Measurements from ENCODE around the gene COA8. TPM values are rescaled to one million over a fixed set of nuclear protein-coding genes. Genes with fewer than 3 reads are reported as not detected.

COA8 gene
- polyA plus RNA-seq, 1 of the 3 experiments (the other 2 are of a cell fraction) = 25.2 TPM

DNA sequence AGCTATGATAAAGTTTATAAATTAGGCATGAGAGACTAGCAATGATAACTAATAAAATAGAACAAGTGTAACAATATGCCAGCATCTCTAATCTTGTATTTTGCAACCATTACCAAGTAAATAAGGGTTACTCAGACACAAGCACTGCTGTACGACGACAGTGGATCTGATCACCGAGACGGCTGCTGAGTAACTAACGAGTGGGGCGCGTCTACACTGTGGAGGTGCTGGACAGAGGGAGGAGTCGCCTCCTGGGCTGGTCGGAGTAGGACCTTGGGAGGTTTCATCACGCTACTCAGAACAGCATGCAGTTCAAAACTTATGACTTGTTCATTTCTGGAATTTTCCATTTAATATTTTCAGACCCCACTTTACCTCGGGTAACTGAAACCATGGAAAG, 18.4 kb downstream of the COA8 start:
- peaks cover 8 to 10% of the 10 kb centered on the region in 2 experiments; a peak in 3 of 4 replicates for H3K4me1 ChIP-seq (ENCODE audit: control insufficient read depth in 1 of 2, insufficient read depth in 2 of 2, low read depth in 1 of 2, low read length in 1 of 2)
- H2AFZ ChIP-seq (ENCODE audit: low read depth) = no peak overlapping the region
- peaks cover 11 to 30% of the 10 kb centered on the region in 2 experiments for H3K36me3 ChIP-seq (replicated peaks in 1 of 2; ENCODE audit: control insufficient read depth in 1 of 2, insufficient read depth in 2 of 2, low read length in 1 of 2)
- H3K4me3 ChIP-seq (ENCODE audit: low read depth in 2 of 2, low read length in 1 of 2) = no peak overlapping the region
- H3K9ac ChIP-seq = no peak overlapping the region
- H3K4me2 ChIP-seq = no peak overlapping the region
- no peaks in the 10 kb centered on the region; the same call in 1 of the 2 replicates for H4K20me1 ChIP-seq (ENCODE audit: insufficient read depth)
- POLR2A ChIA-PET = no interaction called here
- no peak overlapping the region for H3K27ac ChIP-seq (ENCODE audit: low read depth in 2 of 2, low read length in 1 of 2)
- CTCF ChIA-PET = interaction anchor here (0.6 kb wide), 1 partner anchor 8 kb away, joined by 3 read pairs; no protein-coding TSS in a partner anchor
- H3F3A ChIP-seq (replicated peaks; ENCODE audit: insufficient read depth) = peaks cover 12% of the 10 kb centered on the region
- 92% methylated on average over 11 of the region's 11 CpGs for WGBS (ENCODE audit: low lambda C conversion rate)
- no peak for DNase-seq
- H3K79me2 ChIP-seq (ENCODE audit: insufficient read depth) = peaks cover 60% of the 10 kb centered on the region
- no peaks in the 10 kb centered on the region for H3K9me3 ChIP-seq
- H3K27me3 ChIP-seq (ENCODE audit: insufficient read depth) = no peaks in the 10 kb centered on the region
- H3K9me2 ChIP-seq = no peaks in the 10 kb centered on the region
- TF ChIP-seq NFIC (IDR thresholded peaks at IDR 0.05; ENCODE audit: borderline replicate concordance) = no peak

DNA sequence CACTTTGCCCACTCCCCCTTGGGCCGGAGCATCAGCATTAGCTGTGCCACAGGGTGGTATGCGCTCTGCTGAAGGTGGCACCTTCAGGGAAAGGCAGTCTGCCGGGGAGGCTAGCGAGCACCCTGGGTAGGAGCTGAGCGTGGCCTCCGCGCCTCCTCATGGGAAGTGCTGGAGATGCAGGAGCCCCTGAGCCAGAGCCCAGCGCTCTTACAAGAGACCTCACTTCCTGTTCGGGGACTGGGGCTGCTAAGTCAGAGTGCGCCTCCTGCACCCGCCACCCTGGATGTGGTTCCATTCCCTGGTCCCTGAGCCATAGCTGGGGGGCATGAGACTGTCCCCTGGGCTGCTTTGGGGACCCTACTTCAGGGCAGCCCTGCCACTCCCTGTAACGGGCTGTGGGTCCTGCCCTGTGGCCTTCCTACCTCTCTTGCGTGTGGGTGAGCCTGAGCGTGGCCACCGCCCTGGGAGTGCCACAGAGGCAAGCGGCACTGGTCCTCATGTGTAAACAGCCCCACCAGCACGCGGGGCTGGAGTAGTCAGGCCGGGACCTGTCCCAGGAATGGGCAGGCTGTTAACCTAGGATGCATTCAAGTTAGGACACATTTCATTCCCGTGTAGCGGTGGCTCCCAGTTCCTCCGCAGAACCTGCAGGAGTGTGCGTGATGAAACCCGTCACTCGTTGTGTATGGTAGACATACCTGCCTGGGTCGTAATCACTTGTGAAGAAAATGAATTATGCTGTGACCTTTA, 19.4 kb downstream of the COA8 start:
- no peaks in the 10 kb centered on the region; the same call in 1 of the 2 replicates for H4K20me1 ChIP-seq (ENCODE audit: insufficient read depth)
- ChIA-PET POLR2A (no interaction called here), CTCF (no interaction called here)
- DNase-seq = no peak
- WGBS (ENCODE audit: low lambda C conversion rate) = 95% methylated on average over 15 of the region's 26 CpGs
- no peak overlapping the region for H3K4me3 ChIP-seq (ENCODE audit: low read depth in 2 of 2, low read length in 1 of 2)
- peaks cover 1 to 2% of the 10 kb centered on the region in 2 experiments; a peak in 2 of 4 replicates for H3K4me1 ChIP-seq (ENCODE audit: control insufficient read depth in 1 of 2, insufficient read depth in 2 of 2, low read depth in 1 of 2, low read length in 1 of 2)
- H3F3A ChIP-seq (replicated peaks; ENCODE audit: insufficient read depth) = peaks cover 11% of the 10 kb centered on the region
- no peak overlapping the region for H3K27ac ChIP-seq (ENCODE audit: low read depth in 2 of 2, low read length in 1 of 2)
- no peaks in the 10 kb centered on the region for H3K9me3 ChIP-seq
- H3K36me3 ChIP-seq (replicated peaks in 1 of 2; ENCODE audit: control insufficient read depth in 1 of 2, insufficient read depth in 2 of 2, low read length in 1 of 2) = peaks cover 11 to 30% of the 10 kb centered on the region in 2 experiments
- no peaks in the 10 kb centered on the region for H3K9me2 ChIP-seq
- no peaks in the 10 kb centered on the region for H3K27me3 ChIP-seq (ENCODE audit: insufficient read depth)
- H3K79me2 ChIP-seq (ENCODE audit: insufficient read depth) = peaks cover 58% of the 10 kb centered on the region
- no peak overlapping the region for H2AFZ ChIP-seq (ENCODE audit: low read depth)
- no peak overlapping the region for H3K4me2 ChIP-seq
- no peak overlapping the region for H3K9ac ChIP-seq
- TF ChIP-seq RFX5 (IDR thresholded peaks at IDR 0.05; ENCODE audit: low read length) (no peak), RXRA (IDR thresholded peaks at IDR 0.05; ENCODE audit: borderline replicate concordance, low read depth) (no peak), NFIC (IDR thresholded peaks at IDR 0.05; ENCODE audit: borderline replicate concordance) (no peak), FOSL2 (IDR thresholded peaks at IDR 0.05; ENCODE audit: borderline replicate concordance, low read depth) (no peak), GATA2 (CRISPR knock-in tag; IDR thresholded peaks at IDR 0.05) (no peak), CHD2 (IDR thresholded peaks at IDR 0.05; ENCODE audit: low read length, partially characterized antibody) (no peak), TCF12 (IDR thresholded peaks at IDR 0.05) (no peak), SMC3 (IDR thresholded peaks at IDR 0.05; ENCODE audit: low read depth, low read length) (no peak), RCOR1 (IDR thresholded peaks at IDR 0.05; ENCODE audit: low read length) (no peak), JUND (IDR thresholded peaks at IDR 0.05) (no peak), MEF2A (IDR thresholded peaks at IDR 0.05; ENCODE audit: borderline replicate concordance, low read depth) (no peak), FOXJ3 (CRISPR knock-in tag; IDR thresholded peaks at IDR 0.05) (no peak), NRF1 (IDR thresholded peaks at IDR 0.05; ENCODE audit: low read depth, low read length) (no peak), GABPA (IDR thresholded peaks at IDR 0.05; ENCODE audit: low read depth) (no peak)
- TF ChIP-seq, protein P1, sequence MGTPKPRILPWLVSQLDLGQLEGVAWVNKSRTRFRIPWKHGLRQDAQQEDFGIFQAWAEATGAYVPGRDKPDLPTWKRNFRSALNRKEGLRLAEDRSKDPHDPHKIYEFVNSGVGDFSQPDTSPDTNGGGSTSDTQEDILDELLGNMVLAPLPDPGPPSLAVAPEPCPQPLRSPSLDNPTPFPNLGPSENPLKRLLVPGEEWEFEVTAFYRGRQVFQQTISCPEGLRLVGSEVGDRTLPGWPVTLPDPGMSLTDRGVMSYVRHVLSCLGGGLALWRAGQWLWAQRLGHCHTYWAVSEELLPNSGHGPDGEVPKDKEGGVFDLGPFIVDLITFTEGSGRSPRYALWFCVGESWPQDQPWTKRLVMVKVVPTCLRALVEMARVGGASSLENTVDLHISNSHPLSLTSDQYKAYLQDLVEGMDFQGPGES (IDR thresholded peaks at IDR 0.05; ENCODE audit: low read depth, low read length) = no peak
- TF ChIP-seq, protein P2, sequence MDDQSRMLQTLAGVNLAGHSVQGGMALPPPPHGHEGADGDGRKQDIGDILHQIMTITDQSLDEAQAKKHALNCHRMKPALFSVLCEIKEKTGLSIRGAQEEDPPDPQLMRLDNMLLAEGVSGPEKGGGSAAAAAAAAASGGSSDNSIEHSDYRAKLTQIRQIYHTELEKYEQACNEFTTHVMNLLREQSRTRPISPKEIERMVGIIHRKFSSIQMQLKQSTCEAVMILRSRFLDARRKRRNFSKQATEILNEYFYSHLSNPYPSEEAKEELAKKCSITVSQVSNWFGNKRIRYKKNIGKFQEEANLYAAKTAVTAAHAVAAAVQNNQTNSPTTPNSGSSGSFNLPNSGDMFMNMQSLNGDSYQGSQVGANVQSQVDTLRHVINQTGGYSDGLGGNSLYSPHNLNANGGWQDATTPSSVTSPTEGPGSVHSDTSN (IDR thresholded peaks at IDR 0.05) = no peak
- TF ChIP-seq, protein P3, sequence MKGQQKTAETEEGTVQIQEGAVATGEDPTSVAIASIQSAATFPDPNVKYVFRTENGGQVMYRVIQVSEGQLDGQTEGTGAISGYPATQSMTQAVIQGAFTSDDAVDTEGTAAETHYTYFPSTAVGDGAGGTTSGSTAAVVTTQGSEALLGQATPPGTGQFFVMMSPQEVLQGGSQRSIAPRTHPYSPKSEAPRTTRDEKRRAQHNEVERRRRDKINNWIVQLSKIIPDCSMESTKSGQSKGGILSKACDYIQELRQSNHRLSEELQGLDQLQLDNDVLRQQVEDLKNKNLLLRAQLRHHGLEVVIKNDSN (IDR thresholded peaks at IDR 0.05; ENCODE audit: borderline replicate concordance, low read depth) = no peak
- TF ChIP-seq, protein P4, sequence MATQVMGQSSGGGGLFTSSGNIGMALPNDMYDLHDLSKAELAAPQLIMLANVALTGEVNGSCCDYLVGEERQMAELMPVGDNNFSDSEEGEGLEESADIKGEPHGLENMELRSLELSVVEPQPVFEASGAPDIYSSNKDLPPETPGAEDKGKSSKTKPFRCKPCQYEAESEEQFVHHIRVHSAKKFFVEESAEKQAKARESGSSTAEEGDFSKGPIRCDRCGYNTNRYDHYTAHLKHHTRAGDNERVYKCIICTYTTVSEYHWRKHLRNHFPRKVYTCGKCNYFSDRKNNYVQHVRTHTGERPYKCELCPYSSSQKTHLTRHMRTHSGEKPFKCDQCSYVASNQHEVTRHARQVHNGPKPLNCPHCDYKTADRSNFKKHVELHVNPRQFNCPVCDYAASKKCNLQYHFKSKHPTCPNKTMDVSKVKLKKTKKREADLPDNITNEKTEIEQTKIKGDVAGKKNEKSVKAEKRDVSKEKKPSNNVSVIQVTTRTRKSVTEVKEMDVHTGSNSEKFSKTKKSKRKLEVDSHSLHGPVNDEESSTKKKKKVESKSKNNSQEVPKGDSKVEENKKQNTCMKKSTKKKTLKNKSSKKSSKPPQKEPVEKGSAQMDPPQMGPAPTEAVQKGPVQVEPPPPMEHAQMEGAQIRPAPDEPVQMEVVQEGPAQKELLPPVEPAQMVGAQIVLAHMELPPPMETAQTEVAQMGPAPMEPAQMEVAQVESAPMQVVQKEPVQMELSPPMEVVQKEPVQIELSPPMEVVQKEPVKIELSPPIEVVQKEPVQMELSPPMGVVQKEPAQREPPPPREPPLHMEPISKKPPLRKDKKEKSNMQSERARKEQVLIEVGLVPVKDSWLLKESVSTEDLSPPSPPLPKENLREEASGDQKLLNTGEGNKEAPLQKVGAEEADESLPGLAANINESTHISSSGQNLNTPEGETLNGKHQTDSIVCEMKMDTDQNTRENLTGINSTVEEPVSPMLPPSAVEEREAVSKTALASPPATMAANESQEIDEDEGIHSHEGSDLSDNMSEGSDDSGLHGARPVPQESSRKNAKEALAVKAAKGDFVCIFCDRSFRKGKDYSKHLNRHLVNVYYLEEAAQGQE (IDR thresholded peaks at IDR 0.05; ENCODE audit: low read depth, low read length) = no peak
- TF ChIP-seq, protein P5, sequence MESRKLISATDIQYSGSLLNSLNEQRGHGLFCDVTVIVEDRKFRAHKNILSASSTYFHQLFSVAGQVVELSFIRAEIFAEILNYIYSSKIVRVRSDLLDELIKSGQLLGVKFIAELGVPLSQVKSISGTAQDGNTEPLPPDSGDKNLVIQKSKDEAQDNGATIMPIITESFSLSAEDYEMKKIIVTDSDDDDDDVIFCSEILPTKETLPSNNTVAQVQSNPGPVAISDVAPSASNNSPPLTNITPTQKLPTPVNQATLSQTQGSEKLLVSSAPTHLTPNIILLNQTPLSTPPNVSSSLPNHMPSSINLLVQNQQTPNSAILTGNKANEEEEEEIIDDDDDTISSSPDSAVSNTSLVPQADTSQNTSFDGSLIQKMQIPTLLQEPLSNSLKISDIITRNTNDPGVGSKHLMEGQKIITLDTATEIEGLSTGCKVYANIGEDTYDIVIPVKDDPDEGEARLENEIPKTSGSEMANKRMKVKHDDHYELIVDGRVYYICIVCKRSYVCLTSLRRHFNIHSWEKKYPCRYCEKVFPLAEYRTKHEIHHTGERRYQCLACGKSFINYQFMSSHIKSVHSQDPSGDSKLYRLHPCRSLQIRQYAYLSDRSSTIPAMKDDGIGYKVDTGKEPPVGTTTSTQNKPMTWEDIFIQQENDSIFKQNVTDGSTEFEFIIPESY (IDR thresholded peaks at IDR 0.05; ENCODE audit: borderline replicate concordance, low read depth) = no peak
